ENCODE results near the gene HS3ST4.

DNA sequence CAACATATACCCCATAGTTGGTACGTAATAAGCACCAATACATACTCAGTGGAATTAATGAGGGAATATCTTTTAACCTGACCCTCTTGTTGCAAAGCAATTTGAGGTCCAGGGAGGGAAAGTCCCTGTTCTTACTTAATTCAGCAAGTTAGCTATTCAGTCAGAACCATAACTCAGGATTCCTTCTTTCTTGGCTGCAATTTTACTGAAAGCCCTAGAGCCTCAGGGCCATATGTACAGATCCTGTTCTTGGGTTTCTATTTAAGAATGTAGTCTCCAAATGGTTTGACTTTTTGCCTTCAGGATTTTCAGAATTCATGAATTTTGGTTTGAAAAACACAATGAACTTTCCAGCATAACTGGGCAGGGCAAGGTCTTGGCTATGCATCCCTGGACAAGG, 436.5 kb downstream of the HS3ST4 start:
- TF ChIP-seq, protein P1, sequence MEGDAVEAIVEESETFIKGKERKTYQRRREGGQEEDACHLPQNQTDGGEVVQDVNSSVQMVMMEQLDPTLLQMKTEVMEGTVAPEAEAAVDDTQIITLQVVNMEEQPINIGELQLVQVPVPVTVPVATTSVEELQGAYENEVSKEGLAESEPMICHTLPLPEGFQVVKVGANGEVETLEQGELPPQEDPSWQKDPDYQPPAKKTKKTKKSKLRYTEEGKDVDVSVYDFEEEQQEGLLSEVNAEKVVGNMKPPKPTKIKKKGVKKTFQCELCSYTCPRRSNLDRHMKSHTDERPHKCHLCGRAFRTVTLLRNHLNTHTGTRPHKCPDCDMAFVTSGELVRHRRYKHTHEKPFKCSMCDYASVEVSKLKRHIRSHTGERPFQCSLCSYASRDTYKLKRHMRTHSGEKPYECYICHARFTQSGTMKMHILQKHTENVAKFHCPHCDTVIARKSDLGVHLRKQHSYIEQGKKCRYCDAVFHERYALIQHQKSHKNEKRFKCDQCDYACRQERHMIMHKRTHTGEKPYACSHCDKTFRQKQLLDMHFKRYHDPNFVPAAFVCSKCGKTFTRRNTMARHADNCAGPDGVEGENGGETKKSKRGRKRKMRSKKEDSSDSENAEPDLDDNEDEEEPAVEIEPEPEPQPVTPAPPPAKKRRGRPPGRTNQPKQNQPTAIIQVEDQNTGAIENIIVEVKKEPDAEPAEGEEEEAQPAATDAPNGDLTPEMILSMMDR (IDR thresholded peaks at IDR 0.05): no peak
- TF ChIP-seq POLR2AphosphoS5 (IDR thresholded peaks at IDR 0.05) (no peak), EP300 (IDR thresholded peaks at IDR 0.05) (no peak)

Measured in stomach (tissue), 4 donors.